ENCODE data around the gene CDK5. TPM values are rescaled to one million over a fixed set of nuclear protein-coding genes. Genes with fewer than 3 reads are reported as not detected.

The CDK5 gene
- total and polyA plus RNA-seq, 10 donors: 6.3 to 17.9 (median 9.7) TPM

- H3K4me1 ChIP-seq: peaks cover 0 to 15% (median 8%) of the 10 kb centered on the region in 6 donors
- no peak overlapping the region for H3K4me3 ChIP-seq
- peaks cover 0 to 15% (median 0%) of the 10 kb centered on the region in 6 donors for H3K36me3 ChIP-seq
- TF ChIP-seq POLR2A (IDR thresholded peaks at IDR 0.05): no peak
- TF ChIP-seq POLR2AphosphoS5 (IDR thresholded peaks at IDR 0.05): no peak
- TF ChIP-seq CTCF (IDR thresholded peaks at IDR 0.05 in 8 of 11, conservative IDR thresholded peaks at IDR 0.05 in 3 of 11): no peak
- H3K27ac ChIP-seq: no peak overlapping the region
- DNase-seq: no peak
- intact Hi-C loops (cut with DNase I; ENCODE audit: low total_unique reads): no loop called here
- no peaks in the 10 kb centered on the region for H3K27me3 ChIP-seq (replicated peaks in 1 of 7)
- 83 to 90% (median 87%) methylated on average over 24 of the region's 24 CpGs for WGBS, 5 donors
- H3K9me3 ChIP-seq: no peaks in the 10 kb centered on the region
Measured at GRCh38 chr7:151101621-151102396, 44.1 kb upstream of the CDK5 start.

GRCh38 chr7:151100921-151101320 is 43.2 kb upstream of the CDK5 start:
- intact Hi-C loops (cut with DNase I; ENCODE audit: low total_unique reads): no loop called here
- WGBS, 5 donors: 91 to 97% (median 94%) methylated on average over 10 of the region's 10 CpGs
- Histone ChIP-seq H3K27ac (no peak overlapping the region), H3K27me3 (replicated peaks in 1 of 7) (no peaks in the 10 kb centered on the region), H3K4me1 (peaks cover 0 to 16% (median 8%) of the 10 kb centered on the region in 6 donors), H3K36me3 (peaks cover 0 to 19% (median 0%) of the 10 kb centered on the region in 6 donors), H3K9me3 (no peaks in the 10 kb centered on the region), H3K4me3 (no peak overlapping the region)
- TF ChIP-seq POLR2A (IDR thresholded peaks at IDR 0.05) (no peak), CTCF (IDR thresholded peaks at IDR 0.05 in 8 of 11, conservative IDR thresholded peaks at IDR 0.05 in 3 of 11) (no peak), POLR2AphosphoS5 (IDR thresholded peaks at IDR 0.05) (no peak)
- no peak for DNase-seq

GRCh38 chr7:151099486-151100211 is 42.0 kb upstream of the CDK5 start:
- Histone ChIP-seq H3K4me1 (peaks cover 0 to 23% (median 16%) of the 10 kb centered on the region in 6 donors), H3K27ac (no peak overlapping the region), H3K36me3 (peaks cover 0 to 17% (median 0%) of the 10 kb centered on the region in 6 donors), H3K27me3 (replicated peaks in 1 of 7) (no peaks in the 10 kb centered on the region), H3K4me3 (no peak overlapping the region), H3K9me3 (no peaks in the 10 kb centered on the region)
- intact Hi-C loops (cut with DNase I; ENCODE audit: low total_unique reads): no loop called here
- 62 to 83% (median 78%) methylated on average over 17 to 20 of the region's 20 CpGs for WGBS, 5 donors
- TF ChIP-seq CTCF (IDR thresholded peaks at IDR 0.05 in 8 of 11, conservative IDR thresholded peaks at IDR 0.05 in 3 of 11) (no peak), POLR2AphosphoS5 (IDR thresholded peaks at IDR 0.05) (peak in 1 of 3 donors; percentile 23), POLR2A (IDR thresholded peaks at IDR 0.05) (no peak)
- no peak for DNase-seq

All from spleen (tissue), 11 donors.